GM19239 (cell line): Measurements from ENCODE around the gene RUNX2.

Experiments used
- DNase-seq: peaks from one replicate; pipeline ENCODE4 v3.0.0; 2011; ENCODE audit warnings: low spot score; ENCODE audit not compliant: insufficient read length
- FAIRE-seq: peaks from 2 replicates; lab custom pipeline; 2011; peaks lifted over from hg19 to GRCh38; lab: Jason Lieb, UNC

The RUNX2 gene

GRCh38 chr6:45706319-45706718 lies 378.2 kb downstream of the RUNX2 start:
- DNase-seq: no peak
- peak; percentile 57 for FAIRE-seq

DNA sequence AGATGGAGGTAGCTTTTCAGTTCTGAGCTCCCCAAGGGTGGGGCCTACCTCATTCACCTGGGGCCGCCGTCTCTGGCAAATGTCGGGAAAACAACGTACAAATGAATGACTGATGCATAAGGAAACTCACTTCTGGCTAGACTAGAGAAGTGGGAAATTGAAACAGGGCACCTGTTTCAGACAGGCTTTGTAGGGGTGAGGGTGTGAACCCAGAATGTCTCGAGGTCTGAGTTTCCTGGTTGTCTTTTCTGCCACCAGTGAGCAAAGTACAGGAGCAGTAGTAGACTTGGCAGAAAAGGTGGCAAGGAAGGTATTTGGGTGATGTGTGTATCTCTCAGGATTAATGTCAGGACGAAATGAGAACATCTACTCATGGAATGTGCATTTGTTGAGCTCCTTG lies 379.0 kb downstream of the RUNX2 start:
- DNase-seq (no peak), FAIRE-seq (peak; percentile 33)

DNA sequence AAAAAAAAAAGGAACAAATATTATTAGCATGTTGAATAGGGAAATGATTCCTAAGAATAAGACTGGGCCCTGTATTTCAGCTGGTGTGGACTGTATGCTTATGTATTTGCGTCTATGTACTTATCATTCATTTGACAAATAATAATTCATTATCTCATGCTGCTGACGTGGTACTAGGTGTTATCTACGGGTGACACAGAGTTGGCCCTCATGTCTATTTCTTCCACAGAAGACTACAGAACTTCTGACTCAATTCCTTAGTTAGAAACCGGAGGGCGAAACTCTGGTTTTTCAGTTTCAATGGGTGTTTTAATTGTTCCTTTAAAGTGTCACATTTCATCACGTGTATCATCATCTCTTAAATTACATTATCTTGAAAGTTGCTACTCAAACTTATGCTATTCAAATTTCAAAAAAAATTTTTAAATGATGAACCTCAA lies 381.7 kb downstream of the RUNX2 start:
- DNase-seq: no peak
- no peak for FAIRE-seq

DNA sequence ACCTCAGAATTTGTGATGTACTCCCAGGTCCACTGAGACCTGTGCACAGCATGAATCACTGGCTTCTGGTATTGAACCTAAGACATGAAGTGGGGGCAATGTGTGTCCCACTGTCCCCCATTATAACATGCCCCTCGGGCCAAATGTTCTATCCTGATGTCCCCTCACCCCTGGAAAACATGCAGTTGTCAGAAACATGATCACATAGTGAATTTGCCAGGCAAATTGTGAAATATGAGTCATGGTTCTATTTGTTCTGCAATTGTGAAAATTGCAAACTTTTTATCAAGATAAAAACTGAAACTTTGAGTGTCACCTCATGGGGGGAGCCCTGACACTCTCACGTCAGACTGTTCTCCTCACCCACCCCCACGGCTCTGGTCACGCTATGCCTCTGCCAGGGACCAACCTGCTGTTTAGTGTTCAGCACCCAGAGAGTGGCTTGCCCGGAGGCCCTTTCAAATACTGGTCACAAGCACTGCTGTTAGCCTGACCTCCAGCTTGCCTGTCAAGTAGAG lies 382.2 kb downstream of the RUNX2 start:
- no peak for DNase-seq
- FAIRE-seq: peak; percentile 90

- FAIRE-seq: no peak
- DNase-seq: no peak
Measured at GRCh38 chr6:45712076-45712475, 383.9 kb downstream of the RUNX2 start.

GRCh38 chr6:45712786-45713185 lies 384.7 kb downstream of the RUNX2 start:
- DNase-seq: no peak
- no peak for FAIRE-seq
